Ascending aorta (tissue), 2 donors: ENCODE data around the gene CNTNAP2. TPM values are rescaled to one million over a fixed set of nuclear protein-coding genes. Genes with fewer than 3 reads are reported as not detected.

ENCODE experiments used
- DNase-seq, 2 donors: peaks; one replicate each; pipeline ENCODE4 v3.0.0-alpha.2; 2019; ENCODE audit warnings: low spot score in 2 of 2
- H3K27ac ChIP-seq, 2 donors: fragments of 200-600 bp; sonication (generic); one replicate each; pipeline ENCODE4 v1.5.1; 2016 to 2017; ENCODE audit warnings: mild to moderate bottlenecking in 1 of 2
- H3K27me3 ChIP-seq: fragments of 200-600 bp; sonication (generic); one replicate; pipeline ENCODE4 v1.5.1; 2017
- H3K36me3 ChIP-seq, 2 donors: fragments of 200-600 bp; sonication (generic); one replicate each; pipeline ENCODE4 v1.5.1; 2016
- H3K4me1 ChIP-seq, 2 donors: fragments of 200-600 bp; sonication (generic); one replicate each; pipeline ENCODE4 v1.5.1; 2016 to 2017; ENCODE audit warnings: mild to moderate bottlenecking in 1 of 2
- H3K4me3 ChIP-seq, 2 donors: fragments of 200-600 bp; sonication (generic); one replicate each; pipeline ENCODE4 v1.5.1; 2016 to 2017; ENCODE audit warnings: mild to moderate bottlenecking in 1 of 2
- H3K9me3 ChIP-seq, 2 donors: fragments of 200-600 bp; sonication (generic); one replicate each; pipeline ENCODE4 v1.5.1; 2016
- CTCF ChIP-seq, 3 experiments: fragments of 200-600 bp in 2 of 3; fragments of 450-650 bp in 1 of 3; sonication (generic) in 2 of 3; IDR thresholded peaks; one replicate each; pipeline ENCODE4 v1.5.1; 2016 to 2019; ENCODE audit warnings: antibody characterized with exemption in 3 of 3, mild to moderate bottlenecking in 1 of 3, moderate library complexity in 1 of 3
- intact Hi-C: fragments of 100-400 bp; cut with DNase I; formaldehyde crosslinking; loops from one replicate; pipeline ENCODE4 v1.15.1; 2023
- total RNA-seq: library from RNA; depleted of rRNA; stranded (reverse); fragments of >200 nt; gene quantifications from one replicate; pipeline ENCODE4 v1.1.0, GENCODE V29; 2016

CNTNAP2 gene
- total RNA-seq, 1 donor from 2014 or later, result not detected

GRCh38 chr7:147571436-147572185 is 1455.0 kb downstream of the CNTNAP2 start:
- intact Hi-C loops, result no loop called here
- Histone ChIP-seq H3K27me3 (no peaks in the 10 kb centered on the region), H3K4me3 (no peak overlapping the region), H3K9me3 (no peaks in the 10 kb centered on the region), H3K36me3 (no peaks in the 10 kb centered on the region), H3K27ac (no peak overlapping the region), H3K4me1 (no peaks in the 10 kb centered on the region)
- no peak for TF ChIP-seq CTCF (IDR thresholded peaks at IDR 0.05)
- no peak for DNase-seq

- intact Hi-C loops, result no loop called here
- no peak for TF ChIP-seq CTCF (IDR thresholded peaks at IDR 0.05)
- no peaks in the 10 kb centered on the region for H3K4me1 ChIP-seq
- no peaks in the 10 kb centered on the region for H3K27me3 ChIP-seq
- no peaks in the 10 kb centered on the region for H3K36me3 ChIP-seq
- H3K4me3 ChIP-seq, result no peak overlapping the region
- DNase-seq, result no peak
- no peak overlapping the region for H3K27ac ChIP-seq
- H3K9me3 ChIP-seq, result no peaks in the 10 kb centered on the region
These were observed 1461.6 kb downstream of the CNTNAP2 start for GRCh38 chr7:147578196-147578595.

DNA sequence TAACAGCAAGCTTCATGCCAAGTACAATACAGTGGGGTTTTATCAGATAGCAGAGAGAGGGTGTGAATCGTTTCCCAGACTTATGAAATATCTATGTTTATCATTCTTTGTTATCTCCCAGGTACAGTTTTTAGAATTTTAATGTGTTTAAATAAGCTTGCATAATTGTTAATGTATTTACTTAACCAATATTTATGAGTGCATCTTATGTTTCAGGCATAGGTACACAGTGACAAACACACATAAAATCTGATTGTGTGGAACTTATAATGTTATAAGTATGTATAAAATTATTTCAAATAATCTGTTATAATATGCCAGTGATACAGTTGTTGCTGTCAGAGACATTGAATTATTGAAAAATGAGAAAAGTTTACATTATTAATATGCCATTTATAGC is 1462.5 kb downstream of the CNTNAP2 start:
- DNase-seq, result no peak
- H3K4me3 ChIP-seq, result no peak overlapping the region
- TF ChIP-seq CTCF (IDR thresholded peaks at IDR 0.05), result no peak
- intact Hi-C loops, result no loop called here
- H3K36me3 ChIP-seq, result no peaks in the 10 kb centered on the region
- H3K4me1 ChIP-seq, result no peaks in the 10 kb centered on the region
- H3K27me3 ChIP-seq, result no peaks in the 10 kb centered on the region
- no peak overlapping the region for H3K27ac ChIP-seq
- no peaks in the 10 kb centered on the region for H3K9me3 ChIP-seq

DNA sequence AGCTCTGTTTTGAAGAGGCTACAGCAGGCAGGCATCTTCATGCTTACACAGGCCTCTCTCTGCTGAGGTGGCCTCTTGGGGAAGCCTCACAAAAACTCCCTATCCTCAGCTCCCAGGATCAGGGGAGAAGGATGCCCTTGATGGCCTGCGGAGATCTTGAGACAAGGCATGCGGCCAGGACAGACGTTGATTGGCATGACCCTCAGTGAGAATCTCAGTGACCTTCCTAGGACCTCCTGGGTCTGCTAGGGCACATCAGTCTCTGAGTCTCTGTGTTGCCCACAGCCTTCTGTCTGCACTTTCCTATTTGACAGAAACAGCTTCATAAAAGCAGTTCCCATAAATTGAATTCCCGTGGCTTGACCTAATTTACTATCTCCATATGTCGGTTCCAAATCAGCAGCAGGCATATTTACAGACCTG is 1468.2 kb downstream of the CNTNAP2 start:
- no peaks in the 10 kb centered on the region for H3K27me3 ChIP-seq
- no peak for TF ChIP-seq CTCF (IDR thresholded peaks at IDR 0.05)
- DNase-seq, result no peak
- H3K9me3 ChIP-seq, result no peaks in the 10 kb centered on the region
- H3K36me3 ChIP-seq, result no peaks in the 10 kb centered on the region
- no peak overlapping the region for H3K27ac ChIP-seq
- no peak overlapping the region for H3K4me3 ChIP-seq
- intact Hi-C loops, result no loop called here
- no peaks in the 10 kb centered on the region for H3K4me1 ChIP-seq

GRCh38 chr7:147586110-147586509 is 1469.5 kb downstream of the CNTNAP2 start:
- TF ChIP-seq CTCF (IDR thresholded peaks at IDR 0.05), result no peak
- intact Hi-C loops, result no loop called here
- no peak overlapping the region for H3K27ac ChIP-seq
- H3K9me3 ChIP-seq, result no peaks in the 10 kb centered on the region
- H3K36me3 ChIP-seq, result no peaks in the 10 kb centered on the region
- no peak overlapping the region for H3K4me3 ChIP-seq
- no peaks in the 10 kb centered on the region for H3K4me1 ChIP-seq
- no peak for DNase-seq
- no peaks in the 10 kb centered on the region for H3K27me3 ChIP-seq
